Stimulated activated CD4-positive, alpha-beta T cell treated with anti-CD3 and anti-CD28 coated beads, Interleukin-15, amount 100 ng/mL, for 24 hours (primary cell): ENCODE data around the gene ARL11.

ENCODE experiments used
- DNase-seq: peaks from one replicate; pipeline ENCODE4 v3.0.0-alpha.2; 2020

The ARL11 gene

GRCh38 chr13:49649963-49650312, 21.6 kb downstream of the ARL11 start:
- DNase-seq: no peak

GRCh38 chr13:49651570-49652354, 23.5 kb downstream of the ARL11 start:
- no peak for DNase-seq

GRCh38 chr13:49652355-49653305, 24.3 kb downstream of the ARL11 start:
- DNase-seq: peak; percentile 22

- DNase-seq: no peak
Observed at GRCh38 chr13:49653478-49653877, 25.2 kb downstream of the ARL11 start.

- DNase-seq: no peak
Observed at GRCh38 chr13:49654011-49654410, 25.7 kb downstream of the ARL11 start.

GRCh38 chr13:49655906-49656305, 27.6 kb downstream of the ARL11 start:
- DNase-seq: no peak

- DNase-seq: no peak
Observed at GRCh38 chr13:49657241-49657641, 28.9 kb downstream of the ARL11 start.

GRCh38 chr13:49664606-49665005, 36.3 kb downstream of the ARL11 start:
- no peak for DNase-seq

- no peak for DNase-seq
Observed at GRCh38 chr13:49667773-49668172, 39.5 kb downstream of the ARL11 start.

- DNase-seq: peak; percentile 20
Observed at GRCh38 chr13:49669735-49670309, 41.5 kb downstream of the ARL11 start.

- DNase-seq: no peak
Observed at GRCh38 chr13:49670828-49671227, 42.5 kb downstream of the ARL11 start.

- no peak for DNase-seq
Observed at GRCh38 chr13:49676581-49677298, 48.4 kb downstream of the ARL11 start.

GRCh38 chr13:49678191-49678914, 50.0 kb downstream of the ARL11 start:
- DNase-seq: no peak

GRCh38 chr13:49679246-49679645, 50.9 kb downstream of the ARL11 start:
- no peak for DNase-seq

GRCh38 chr13:49681842-49682435, 53.6 kb downstream of the ARL11 start:
- no peak for DNase-seq
